H1 (cell line): ENCODE data around the gene UBTD1. TPM values are rescaled to one million over a fixed set of nuclear protein-coding genes. Genes with fewer than 3 reads are reported as not detected.

Experiments used
- FOSL1 ChIP-seq: IDR thresholded peaks from 2 replicates; pipeline ENCODE4 v1.6.1; 2011; ENCODE audit warnings: mild to moderate bottlenecking, low read depth, low read length, moderate library complexity; ENCODE audit not compliant: insufficient read depth
- polyA plus RNA-seq, 7 experiments: library from polyadenylated mRNA; depleted of rRNA in 3 of 7; stranded (reverse) in 5 of 7; unstranded in 2 of 7; fragments of >200 nt in 5 of 7; fragments of 200-250 nt in 2 of 7; gene quantifications; 1 replicate in 5 of 7; 2 replicates in 1 of 7; 4 replicates in 1 of 7; pipeline versions ENCODE4 v1.2.1 to v1.2.3, GENCODE V29; 2011 to 2013; ENCODE audit warnings: missing spikeins in 2 of 7, mixed read lengths in 2 of 7
- total RNA-seq: library from RNA; stranded (reverse); fragmentation: NEBNext Ultra II Directional; extraction: Animal tissue kit (Norgen Biotek cat#: 25700); gene quantifications from 2 replicates; pipeline ENCODE4 v1.2.1, GENCODE V29; 2021

UBTD1 gene
- total and polyA plus RNA-seq, 2 of the 8 experiments (the other 6 are each of a cell fraction or from before 2014, with no cell fraction given): 22.3 to 36.2 TPM

GRCh38 chr10:97577701-97578100 is 79.0 kb downstream of the UBTD1 start (continued):
- no peak for TF ChIP-seq FOSL1
